ENCODE results near the gene EIF3J. TPM values are rescaled to one million over a fixed set of nuclear protein-coding genes. Genes with fewer than 3 reads are reported as not detected.
A peak's percentile ranks its signal among the peaks of the same experiment; 100 is the strongest.

EIF3J gene
- total RNA-seq, 2 donors from 2014 or later = 64.5 to 80.5 TPM

DNA sequence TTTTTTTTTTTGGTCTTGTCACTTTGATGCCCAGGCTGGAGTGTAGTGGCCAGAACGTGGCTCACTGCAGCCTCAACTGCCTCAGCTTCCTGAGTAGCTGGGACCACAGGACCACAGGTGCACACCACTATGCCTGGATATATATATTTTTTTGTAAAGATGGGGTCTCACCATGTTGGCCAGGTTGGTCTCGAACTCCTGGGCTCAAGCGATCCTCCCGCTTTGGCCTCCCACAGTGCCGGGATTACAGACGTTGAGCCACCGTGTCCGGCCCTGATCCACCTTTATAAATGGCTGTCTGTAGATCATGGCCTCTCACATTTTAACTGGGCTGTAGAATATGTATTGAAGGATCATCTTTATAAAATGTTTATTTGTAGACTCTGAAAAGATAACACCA lies 1.9 kb upstream of the EIF3J start:
- no peak for DNase-seq
- TF ChIP-seq, protein P1, sequence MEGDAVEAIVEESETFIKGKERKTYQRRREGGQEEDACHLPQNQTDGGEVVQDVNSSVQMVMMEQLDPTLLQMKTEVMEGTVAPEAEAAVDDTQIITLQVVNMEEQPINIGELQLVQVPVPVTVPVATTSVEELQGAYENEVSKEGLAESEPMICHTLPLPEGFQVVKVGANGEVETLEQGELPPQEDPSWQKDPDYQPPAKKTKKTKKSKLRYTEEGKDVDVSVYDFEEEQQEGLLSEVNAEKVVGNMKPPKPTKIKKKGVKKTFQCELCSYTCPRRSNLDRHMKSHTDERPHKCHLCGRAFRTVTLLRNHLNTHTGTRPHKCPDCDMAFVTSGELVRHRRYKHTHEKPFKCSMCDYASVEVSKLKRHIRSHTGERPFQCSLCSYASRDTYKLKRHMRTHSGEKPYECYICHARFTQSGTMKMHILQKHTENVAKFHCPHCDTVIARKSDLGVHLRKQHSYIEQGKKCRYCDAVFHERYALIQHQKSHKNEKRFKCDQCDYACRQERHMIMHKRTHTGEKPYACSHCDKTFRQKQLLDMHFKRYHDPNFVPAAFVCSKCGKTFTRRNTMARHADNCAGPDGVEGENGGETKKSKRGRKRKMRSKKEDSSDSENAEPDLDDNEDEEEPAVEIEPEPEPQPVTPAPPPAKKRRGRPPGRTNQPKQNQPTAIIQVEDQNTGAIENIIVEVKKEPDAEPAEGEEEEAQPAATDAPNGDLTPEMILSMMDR (IDR thresholded peaks at IDR 0.05) = no peak
- Histone ChIP-seq H3K27ac (no peak overlapping the region), H3K36me3 (no peaks in the 10 kb centered on the region), H3K9me3 (no peaks in the 10 kb centered on the region), H3K9ac (ENCODE audit: low read depth in 2 of 2, low read length in 2 of 2) (no peak overlapping the region), H3K4me1 (peaks cover 8% of the 10 kb centered on the region), H3K27me3 (no peaks in the 10 kb centered on the region), H3K4me3 (no peak overlapping the region)
- intact Hi-C loops (cut with DNase I) = no loop called here

DNA sequence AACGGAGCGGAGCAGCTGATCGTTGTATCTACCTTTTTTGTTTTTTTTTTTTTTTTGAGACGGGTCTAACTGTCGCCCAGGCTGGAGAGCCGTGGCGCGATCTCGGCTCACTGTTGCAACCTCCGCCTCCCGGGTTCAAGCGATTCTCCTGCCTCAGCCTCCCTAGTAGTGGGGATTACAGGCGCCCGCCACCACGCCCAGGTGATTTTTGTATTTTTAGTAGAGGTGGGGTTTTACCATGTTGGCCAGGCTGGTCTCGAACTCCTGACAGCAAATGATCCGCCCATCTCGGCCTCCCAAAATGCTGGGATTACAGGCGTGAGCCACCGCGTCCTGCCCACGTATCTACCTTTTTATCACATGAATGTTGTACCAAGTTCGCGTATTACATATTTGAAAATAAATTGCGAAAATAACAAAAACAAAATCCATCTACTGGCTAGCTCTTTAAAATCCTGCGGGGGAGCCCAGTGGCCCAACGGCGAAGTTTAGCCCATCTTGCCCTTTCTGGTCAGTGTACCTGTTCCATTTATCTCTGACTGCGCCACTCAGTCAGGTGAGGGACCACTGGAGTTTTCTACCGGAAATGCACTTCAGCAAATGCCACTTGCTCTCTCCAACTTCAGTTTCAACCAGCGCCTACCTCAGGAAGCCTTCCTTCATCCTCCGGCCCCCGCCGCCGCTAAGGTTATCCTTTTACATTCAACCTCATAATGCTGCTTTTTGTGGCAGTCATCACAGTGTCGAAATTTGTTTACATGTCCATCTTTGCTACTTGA lies 1.2 kb upstream of the EIF3J start:
- DNase-seq = peak; percentile 56
- Histone ChIP-seq H3K4me1 (peaks cover 8% of the 10 kb centered on the region), H3K9me3 (no peaks in the 10 kb centered on the region), H3K36me3 (no peaks in the 10 kb centered on the region), H3K9ac (ENCODE audit: low read depth in 2 of 2, low read length in 2 of 2) (peak overlapping the region; percentile 62 to 81), H3K27ac (peak overlapping the region; percentile 99), H3K4me3 (peak overlapping the region; percentile 81), H3K27me3 (no peaks in the 10 kb centered on the region)
- TF ChIP-seq, protein P1 (IDR thresholded peaks at IDR 0.05) = no peak
- intact Hi-C loops (cut with DNase I) = no loop called here

- peak; percentile 91 for DNase-seq
- Histone ChIP-seq H3K9ac (ENCODE audit: low read depth in 2 of 2, low read length in 2 of 2) (peak overlapping the region; percentile 62 to 81), H3K36me3 (no peaks in the 10 kb centered on the region), H3K27me3 (no peaks in the 10 kb centered on the region), H3K27ac (peak overlapping the region; percentile 99), H3K9me3 (no peaks in the 10 kb centered on the region), H3K4me3 (peak overlapping the region; percentile 81), H3K4me1 (peaks cover 8% of the 10 kb centered on the region)
- TF ChIP-seq, protein P1 (IDR thresholded peaks at IDR 0.05) = peak; percentile 39
- intact Hi-C loops (cut with DNase I) = no loop called here
These were observed 515 bp upstream of the EIF3J start for GRCh38 chr15:44536302-44536961.

- Histone ChIP-seq H3K4me1 (peaks cover 8% of the 10 kb centered on the region), H3K27ac (peak overlapping the region; percentile 99), H3K4me3 (peak overlapping the region; percentile 81), H3K27me3 (no peaks in the 10 kb centered on the region), H3K9ac (ENCODE audit: low read depth in 2 of 2, low read length in 2 of 2) (peak overlapping the region; percentile 97 to 98), H3K9me3 (no peaks in the 10 kb centered on the region), H3K36me3 (no peaks in the 10 kb centered on the region)
- TF ChIP-seq, protein P1 (IDR thresholded peaks at IDR 0.05) = no peak
- intact Hi-C loops (cut with DNase I) = no loop called here
- no peak for DNase-seq
These were observed 841 bp downstream of the EIF3J start for GRCh38 chr15:44537735-44538240.

- Histone ChIP-seq H3K9me3 (no peaks in the 10 kb centered on the region), H3K36me3 (no peaks in the 10 kb centered on the region), H3K27ac (no peak overlapping the region), H3K4me3 (no peak overlapping the region), H3K4me1 (peaks cover 7% of the 10 kb centered on the region), H3K27me3 (no peaks in the 10 kb centered on the region), H3K9ac (ENCODE audit: low read depth in 2 of 2, low read length in 2 of 2) (no peak overlapping the region)
- intact Hi-C loops (cut with DNase I) = no loop called here
- no peak for DNase-seq
- TF ChIP-seq, protein P1 (IDR thresholded peaks at IDR 0.05) = no peak
These were observed 4.5 kb downstream of the EIF3J start for GRCh38 chr15:44541282-44541958.
